ENCODE data around the gene SLC4A2.
A peak's percentile ranks its signal among the peaks of the same experiment; 100 is the strongest.

Gene SLC4A2

GRCh38 chr7:151028131-151028947 is 31.1 kb upstream of the SLC4A2 start, which contains the start of gene ABCB8 (continued):
- TF ChIP-seq ZBTB11 (tag by site-specific recombination; conservative IDR thresholded peaks at IDR 0.05; ENCODE audit: low read depth) (peak; percentile 20), ZNF398 (tag by site-specific recombination; IDR thresholded peaks at IDR 0.05) (no peak), ZBTB26 (tag by site-specific recombination; optimal IDR thresholded peaks at IDR 0.05) (peak; percentile 47), ZNF580 (tag by site-specific recombination; IDR thresholded peaks at IDR 0.05) (no peak; the same call in 1 of the 2 replicates), SP3 (tag by site-specific recombination; IDR thresholded peaks at IDR 0.05) (peak; percentile 99), GLIS2 (tag by site-specific recombination; IDR thresholded peaks at IDR 0.05) (peak; percentile 78), ZNF558 (tag by site-specific recombination; IDR thresholded peaks at IDR 0.05) (no peak), TRIM28 (IDR thresholded peaks at IDR 0.05; ENCODE audit: borderline replicate concordance, low read length) (peak; percentile 79; the same call in 1 of the 2 replicates), FEZF1 (tag by site-specific recombination; IDR thresholded peaks at IDR 0.05) (no peak), ZEB2 (tag by site-specific recombination; IDR thresholded peaks at IDR 0.05) (peak; percentile 76), KLF10 (tag by site-specific recombination; IDR thresholded peaks at IDR 0.05) (peak; percentile 93), ZNF423 (tag by site-specific recombination; IDR thresholded peaks at IDR 0.05) (peak; percentile 64; the same call in 1 of the 2 replicates), ZSCAN30 (tag by site-specific recombination; IDR thresholded peaks at IDR 0.05) (peak; percentile 85), YY1 (tag by site-specific recombination; IDR thresholded peaks at IDR 0.05) (peak; percentile 76), ZNF23 (tag by site-specific recombination; IDR thresholded peaks at IDR 0.05; ENCODE audit: borderline replicate concordance) (no peak), ZNF501 (tag by site-specific recombination; IDR thresholded peaks at IDR 0.05) (peak; percentile 80; the same call in 1 of the 2 replicates), ZBTB20 (tag by site-specific recombination; IDR thresholded peaks at IDR 0.05) (peak; percentile 79), ZFP41 (tag by site-specific recombination; IDR thresholded peaks at IDR 0.05; ENCODE audit: borderline replicate concordance) (no peak), ZNF692 (tag by site-specific recombination; IDR thresholded peaks at IDR 0.05) (peak; percentile 61; the same call in 1 of the 2 replicates), ZNF610 (tag by site-specific recombination; IDR thresholded peaks at IDR 0.05; ENCODE audit: borderline replicate concordance) (peak; percentile 38; the same call in 1 of the 2 replicates), ZSCAN18 (tag by site-specific recombination; IDR thresholded peaks at IDR 0.05) (0 out of 2 replicates have a peak, but pooled peaks have one; percentile 38), ZNF362 (tag by site-specific recombination; IDR thresholded peaks at IDR 0.05) (no peak), ZBTB6 (tag by site-specific recombination; IDR thresholded peaks at IDR 0.05) (peak; percentile 92), GLIS1 (tag by site-specific recombination; IDR thresholded peaks at IDR 0.05) (peak; percentile 88), ZNF24 (tag by site-specific recombination; IDR thresholded peaks at IDR 0.05) (0 out of 2 replicates have a peak, but pooled peaks have one; percentile 81), IKZF3 (tag by site-specific recombination; IDR thresholded peaks at IDR 0.05) (peak; percentile 76), ZBTB17 (tag by site-specific recombination; IDR thresholded peaks at IDR 0.05) (peak; percentile 70)
